Stimulated activated CD4-positive, alpha-beta T cell treated with anti-CD3 and anti-CD28 coated beads, Interleukin-15, amount 100 ng/mL, for 48 hours (primary cell): ENCODE measurements around the gene RNF182.
"Not testable (repeated sequence)": the region's sequence is repeated elsewhere in the genome, so short reads cannot be mapped to it uniquely, and the experiment has no call there.

Source experiments
- DNase-seq, 2 donors: peaks; one replicate each; pipeline ENCODE4 v3.0.0-alpha.2; 2020; ENCODE audit warnings: low read depth in 2 of 2

RNF182 gene

GRCh38 chr6:13924949-13925881, at the start of gene RNF182:
Gene RNF182, plus strand, starts transcription at chr6:13924952. Its CDS starts 52,168 bp downstream, at chr6:13977120.
- DNase-seq: peak in 1 of 2 donors; percentile 36

GRCh38 chr6:13877051-13877450, 47.7 kb upstream of the RNF182 start:
- DNase-seq: no peak

- not testable (repeated sequence) for DNase-seq
These were observed 44.6 kb upstream of the RNF182 start for GRCh38 chr6:13880061-13880663.

GRCh38 chr6:13881621-13882165, 43.1 kb upstream of the RNF182 start:
- no peak for DNase-seq

- no peak for DNase-seq
These were observed 40.8 kb upstream of the RNF182 start for GRCh38 chr6:13883966-13884365.

GRCh38 chr6:13884397-13884796, 40.4 kb upstream of the RNF182 start:
- no peak for DNase-seq

GRCh38 chr6:13885601-13886000, 39.2 kb upstream of the RNF182 start:
- DNase-seq: no peak

- DNase-seq: no peak
These were observed 37.8 kb upstream of the RNF182 start for GRCh38 chr6:13886949-13887348.

GRCh38 chr6:13892017-13892645, 32.6 kb upstream of the RNF182 start:
- no peak for DNase-seq

- DNase-seq: no peak
These were observed 21.8 kb upstream of the RNF182 start for GRCh38 chr6:13902922-13903321.

GRCh38 chr6:13903364-13903763, 21.4 kb upstream of the RNF182 start:
- DNase-seq: no peak

GRCh38 chr6:13907001-13907350, 17.8 kb upstream of the RNF182 start:
- DNase-seq: no peak

GRCh38 chr6:13907614-13908215, 17.0 kb upstream of the RNF182 start:
- no peak for DNase-seq

GRCh38 chr6:13908955-13909381, 15.8 kb upstream of the RNF182 start:
- DNase-seq: no peak

- no peak for DNase-seq
These were observed 14.3 kb upstream of the RNF182 start for GRCh38 chr6:13910443-13910842.

- DNase-seq: no peak
These were observed 13.4 kb upstream of the RNF182 start for GRCh38 chr6:13911337-13911736.

GRCh38 chr6:13913226-13914001, 11.3 kb upstream of the RNF182 start:
- DNase-seq: no peak

- DNase-seq: no peak
These were observed 10.4 kb upstream of the RNF182 start for GRCh38 chr6:13914351-13914750.

GRCh38 chr6:13915561-13916229, 9.1 kb upstream of the RNF182 start:
- no peak for DNase-seq

- DNase-seq: no peak
These were observed 8.4 kb upstream of the RNF182 start for GRCh38 chr6:13916230-13916944.
